AG08395 (cell line): Measurements from ENCODE around the gene SLC7A8.

Source experiments
- DNase-seq: peaks from one replicate; pipeline ENCODE4 v3.0.0; 2012; ENCODE audit warnings: mixed read lengths, low spot score

The SLC7A8 gene

DNA sequence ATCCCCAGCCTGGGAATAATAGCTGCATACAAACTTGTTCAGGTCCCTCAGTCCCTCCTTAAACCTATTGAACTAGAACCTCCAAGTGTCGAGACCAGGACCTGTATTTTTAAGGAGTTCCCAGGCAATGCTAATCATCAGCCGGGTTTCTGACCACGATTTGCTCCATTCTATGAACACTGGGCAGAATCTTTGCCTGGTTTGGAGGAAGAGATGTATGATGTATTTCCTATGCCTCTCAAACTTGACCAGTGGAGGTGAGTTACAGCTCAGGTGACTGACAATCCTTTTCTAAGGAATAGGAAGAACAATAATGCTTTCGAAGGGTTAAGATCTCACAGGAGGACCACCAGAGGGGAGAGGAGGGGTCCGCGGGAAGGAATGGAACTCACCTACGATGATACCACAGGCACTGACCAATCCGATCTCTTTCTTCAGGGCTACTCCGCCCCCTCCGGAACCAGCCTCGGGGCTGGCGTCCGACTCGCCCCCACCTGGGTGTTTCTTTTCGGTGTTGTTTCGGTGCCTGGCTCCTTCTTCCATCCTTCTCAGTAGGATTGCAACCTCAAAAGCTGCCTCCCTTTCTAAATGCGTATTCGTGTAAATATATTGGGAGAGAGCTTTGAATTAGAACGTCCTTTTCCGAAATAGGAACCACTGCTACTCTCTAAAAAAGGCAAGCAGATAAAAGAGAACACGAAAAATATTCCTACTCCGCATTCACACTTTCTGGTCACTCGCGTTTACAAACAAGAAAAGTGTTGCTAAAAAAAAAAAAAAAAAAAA lies 895 bp downstream of the SLC7A8 start:
- peak; percentile 32 for DNase-seq

DNA sequence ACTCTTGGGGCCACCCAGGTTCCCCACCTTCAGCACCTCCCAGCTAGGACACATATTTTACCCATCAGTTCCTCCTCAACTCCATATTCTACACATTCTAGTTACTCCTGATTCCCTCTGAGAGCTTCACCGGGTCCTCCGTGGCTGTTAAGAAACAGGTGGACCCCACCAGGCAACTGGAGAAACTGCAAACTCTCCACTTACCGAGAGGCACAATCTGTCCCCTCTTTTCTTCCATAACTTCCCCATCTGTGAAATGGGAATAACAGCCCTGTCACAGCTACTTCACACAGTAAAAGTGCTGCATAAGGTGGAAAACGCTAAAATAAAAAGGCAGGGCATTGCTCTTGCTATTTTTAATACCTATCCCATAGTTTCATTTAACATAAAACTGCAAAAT lies 1.5 kb downstream of the SLC7A8 start:
- DNase-seq, result no peak

DNA sequence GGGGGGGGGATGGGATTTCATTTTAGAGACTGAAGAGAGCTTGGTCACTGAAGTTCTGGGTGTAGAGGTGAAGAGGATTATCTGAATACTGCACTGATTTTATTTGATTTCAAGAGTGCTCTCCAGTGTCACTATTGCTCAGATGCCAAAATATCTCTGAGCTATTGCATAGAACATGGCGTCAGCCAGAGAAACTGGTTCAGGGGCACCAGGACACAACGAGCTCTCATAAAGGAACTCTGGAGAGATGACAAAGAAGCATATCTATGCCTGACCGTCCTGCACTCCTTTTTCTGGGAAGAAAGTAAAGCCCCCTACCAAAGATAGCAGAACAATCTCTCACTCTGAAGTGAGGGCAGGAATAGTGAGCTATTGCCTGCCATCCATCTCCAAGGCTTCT lies 2.0 kb downstream of the SLC7A8 start:
- no peak for DNase-seq

DNA sequence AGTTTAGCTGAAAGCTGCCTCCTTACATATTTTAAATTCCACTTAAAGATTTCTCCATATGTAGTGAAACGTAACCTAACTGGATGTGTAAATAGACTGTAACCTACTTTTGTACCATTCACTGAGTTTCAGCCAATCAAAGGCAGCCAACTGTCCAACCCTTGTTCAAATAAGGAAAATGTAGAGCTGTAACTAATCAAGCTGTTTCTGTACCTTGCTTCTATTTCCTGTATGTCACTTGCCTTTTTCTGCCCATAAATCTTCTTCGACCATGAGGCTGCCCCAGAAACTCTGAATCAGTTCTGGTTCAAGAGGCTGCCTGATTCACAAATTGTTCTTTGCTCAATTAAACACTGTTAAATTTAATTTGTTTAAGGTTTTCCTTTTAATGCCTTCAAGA lies 6.3 kb downstream of the SLC7A8 start:
- no peak for DNase-seq

DNA sequence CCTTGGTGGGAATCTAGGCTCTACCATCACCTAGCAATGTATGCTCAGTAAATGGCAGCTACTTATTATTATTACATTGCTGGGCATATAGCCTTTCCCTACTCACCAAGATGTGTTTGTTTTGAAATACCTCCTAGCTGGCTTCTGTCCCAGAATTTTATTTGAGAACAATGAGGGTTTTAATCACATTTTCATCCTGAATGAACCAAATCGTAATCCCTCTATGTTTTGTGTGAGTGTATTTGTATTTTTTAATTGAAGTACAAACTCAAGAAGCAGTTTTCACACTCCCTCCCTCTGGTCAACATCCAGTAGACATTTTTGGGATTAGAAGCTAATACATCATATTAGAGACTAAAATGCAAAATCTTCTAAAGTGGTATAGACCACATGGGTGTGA lies 7.6 kb downstream of the SLC7A8 start:
- DNase-seq, result no peak

DNA sequence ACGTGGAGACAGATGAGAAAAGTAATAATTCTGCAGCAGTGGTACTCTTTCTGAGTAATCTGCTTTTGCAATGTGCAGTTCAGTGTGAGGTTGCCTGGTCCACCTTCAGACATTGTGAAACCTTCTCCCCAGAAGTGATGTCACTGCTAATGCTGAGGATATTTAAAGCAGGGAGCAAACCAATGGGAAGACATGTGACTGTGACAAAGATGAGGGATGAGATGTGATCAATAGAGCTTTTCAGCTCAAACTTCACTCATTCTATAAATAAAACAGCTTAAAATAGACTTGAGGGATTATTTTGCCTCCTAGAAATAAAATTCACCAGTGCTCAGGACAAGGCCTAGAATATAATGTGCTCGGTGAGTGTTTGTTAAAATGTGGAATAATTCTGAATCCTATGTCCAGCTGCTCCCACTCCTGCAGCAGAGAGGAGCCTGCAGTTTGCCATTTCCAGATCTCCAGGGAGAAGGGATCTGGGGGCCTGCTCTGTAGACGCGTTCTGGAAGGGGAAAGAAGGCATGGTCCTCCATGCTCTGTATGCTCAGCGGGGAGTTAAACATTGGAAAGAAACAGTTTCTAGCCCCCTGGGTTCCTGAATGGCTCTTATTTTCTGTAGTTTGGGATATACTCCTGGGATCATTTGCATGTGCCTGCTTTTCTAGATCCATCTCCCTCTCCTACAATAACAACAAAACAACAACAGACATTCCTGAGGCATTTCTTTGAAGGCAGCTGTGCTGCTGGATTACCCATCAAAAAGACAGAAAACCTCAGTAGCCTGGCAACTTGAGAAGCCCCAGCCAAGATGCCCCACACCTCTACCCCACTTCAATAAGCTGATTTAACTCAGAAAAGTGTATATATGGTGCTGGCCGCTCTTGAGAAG lies 8.9 kb downstream of the SLC7A8 start:
- DNase-seq, result peak; percentile 69

DNA sequence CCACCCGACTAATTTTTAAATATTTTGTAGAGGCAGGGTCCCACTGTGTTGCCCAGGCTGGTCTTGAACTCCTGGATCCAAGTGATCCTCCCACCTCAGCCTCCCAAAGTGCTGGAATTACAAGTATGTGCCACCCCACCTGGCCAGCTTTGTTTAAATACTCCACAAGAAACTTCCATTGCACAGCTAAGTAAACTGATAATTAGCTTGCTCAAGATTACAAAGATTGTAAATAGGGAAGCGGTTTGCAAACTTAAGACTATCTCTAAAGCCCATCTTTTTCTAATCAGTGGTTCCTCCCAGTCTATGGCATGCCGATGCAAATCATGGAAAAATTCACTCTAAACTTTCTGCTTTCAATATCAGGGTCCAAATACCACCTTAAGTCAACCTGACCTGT lies 9.7 kb downstream of the SLC7A8 start:
- DNase-seq, result no peak

DNA sequence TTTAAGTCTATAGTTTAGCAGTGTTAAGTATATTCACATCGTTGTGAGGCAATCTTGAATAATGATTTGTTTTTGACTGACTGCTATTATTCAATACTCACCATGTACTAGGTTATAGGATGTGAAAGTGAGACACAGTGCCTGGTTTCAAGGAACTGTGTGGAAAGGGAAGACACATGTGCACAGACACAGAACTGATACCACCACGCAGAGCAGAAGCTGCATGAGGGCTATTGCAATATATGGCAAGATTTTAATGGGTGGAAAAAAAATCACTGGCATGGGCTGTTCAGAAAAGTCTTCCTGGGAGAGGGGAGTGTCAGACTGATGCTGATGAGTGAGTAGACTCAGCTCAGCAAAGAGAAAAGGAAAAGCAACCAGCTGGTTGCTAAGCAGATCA lies 10.4 kb downstream of the SLC7A8 start:
- no peak for DNase-seq

DNA sequence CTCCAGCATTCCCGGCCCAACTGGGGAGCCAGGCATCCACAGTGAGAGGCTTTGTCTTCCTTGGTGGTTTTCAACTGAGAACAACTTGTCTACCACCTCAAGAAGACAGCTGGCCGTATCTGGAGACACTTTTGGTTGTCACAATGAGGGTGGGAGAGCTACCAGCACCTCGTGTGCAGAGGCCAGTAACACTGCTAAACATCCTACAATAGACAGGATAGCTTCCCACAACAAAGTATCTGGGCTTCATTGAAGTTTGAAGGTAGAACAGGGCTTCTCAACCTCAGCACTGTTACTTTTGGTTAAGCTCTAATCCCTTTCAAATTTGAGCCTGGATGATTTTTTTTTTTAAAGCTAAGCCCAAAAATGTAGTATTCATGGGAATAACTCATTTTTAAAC lies 10.9 kb downstream of the SLC7A8 start:
- no peak for DNase-seq

DNA sequence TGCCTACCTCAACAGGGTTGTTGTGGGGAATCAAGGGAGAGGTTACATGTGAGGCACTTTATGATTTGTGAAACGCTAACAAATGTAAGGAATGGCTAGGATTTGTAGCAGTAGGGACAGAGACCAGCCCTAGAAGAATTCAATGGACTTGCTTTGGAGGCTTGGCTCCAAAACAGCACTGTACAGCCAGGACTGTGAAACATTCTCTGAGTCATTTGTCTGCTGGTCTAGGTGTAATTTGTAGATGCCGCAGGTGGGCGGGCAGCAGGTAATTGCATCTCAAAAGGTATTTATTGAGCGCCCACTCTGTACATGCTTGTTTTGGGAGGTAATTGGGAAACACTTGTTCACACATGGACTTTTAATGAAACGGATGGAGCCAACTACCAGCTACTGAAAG lies 11.4 kb downstream of the SLC7A8 start:
- no peak for DNase-seq

DNA sequence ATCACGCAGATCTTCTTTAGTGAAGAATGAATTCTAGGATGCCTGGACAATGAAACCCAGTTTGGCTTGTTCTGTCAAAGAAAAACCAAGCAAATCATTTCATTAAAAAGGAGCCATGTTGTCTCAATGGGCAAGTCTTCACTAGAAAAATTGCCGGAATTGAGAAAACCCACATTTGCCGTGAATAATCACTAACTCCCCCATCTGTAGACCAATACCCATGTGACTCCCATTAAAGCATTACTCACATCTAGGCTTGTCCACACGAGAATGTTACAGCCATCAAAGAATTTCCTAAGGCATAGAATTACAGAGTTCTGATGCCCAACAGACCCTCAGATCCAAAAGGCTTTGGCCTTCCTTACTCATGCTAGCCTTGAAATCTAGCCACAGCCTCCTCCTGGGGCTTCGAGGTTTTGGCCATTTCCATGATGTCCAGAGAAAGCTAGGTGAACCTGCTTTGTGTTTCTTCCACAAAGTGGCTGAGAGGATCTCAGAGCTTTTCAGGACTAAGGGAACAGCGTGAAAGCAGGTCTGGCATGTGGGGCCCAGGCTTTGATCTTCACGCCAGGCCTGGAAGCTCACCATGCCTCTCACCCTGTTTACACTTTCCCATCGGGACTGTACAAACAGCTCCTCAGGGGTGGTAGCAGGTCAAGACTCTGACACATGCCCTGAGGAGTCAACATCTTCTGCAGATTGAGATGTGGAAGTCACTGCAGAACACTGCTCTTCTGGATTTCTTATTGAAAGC lies 12.1 kb downstream of the SLC7A8 start:
- peak; percentile 85 for DNase-seq

DNA sequence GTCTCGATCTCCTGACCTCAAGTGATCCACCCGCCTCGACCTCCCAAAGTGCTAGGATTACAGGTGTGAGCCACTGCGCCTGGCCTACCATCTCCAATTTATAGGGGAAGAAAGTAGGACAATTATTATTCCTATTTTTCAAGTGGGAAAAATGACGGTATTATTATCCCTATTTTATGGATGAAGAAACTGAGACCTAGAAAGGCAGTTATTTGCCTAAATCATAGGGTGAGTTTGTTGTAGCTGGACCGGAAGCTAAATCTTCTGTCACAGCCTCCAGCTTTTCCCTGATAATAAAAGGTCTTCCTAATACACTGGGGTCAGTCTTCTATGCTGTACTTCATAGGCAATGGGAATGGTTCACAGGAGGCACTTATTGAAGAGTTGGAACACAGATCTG lies 13.8 kb downstream of the SLC7A8 start:
- DNase-seq, result no peak

DNA sequence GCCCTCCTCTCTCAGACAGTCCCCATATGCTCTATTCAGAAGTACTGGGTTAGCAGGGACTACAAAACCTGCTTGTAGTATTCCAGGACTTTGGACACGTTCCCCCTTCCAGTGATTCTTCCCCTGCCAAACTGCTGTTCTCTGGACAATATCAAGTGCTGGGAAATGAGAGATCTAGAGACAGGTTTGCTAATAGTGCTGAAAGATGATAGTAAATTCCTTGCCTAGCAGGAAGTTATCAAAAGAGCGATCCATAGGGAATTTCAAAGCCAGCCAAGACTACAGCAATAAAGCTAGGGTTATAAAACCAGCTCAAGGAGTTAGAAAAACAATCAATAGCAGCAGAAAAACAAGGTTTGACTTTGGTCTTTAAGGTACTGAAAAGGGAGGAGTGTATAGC lies 15.2 kb downstream of the SLC7A8 start:
- DNase-seq, result no peak

DNA sequence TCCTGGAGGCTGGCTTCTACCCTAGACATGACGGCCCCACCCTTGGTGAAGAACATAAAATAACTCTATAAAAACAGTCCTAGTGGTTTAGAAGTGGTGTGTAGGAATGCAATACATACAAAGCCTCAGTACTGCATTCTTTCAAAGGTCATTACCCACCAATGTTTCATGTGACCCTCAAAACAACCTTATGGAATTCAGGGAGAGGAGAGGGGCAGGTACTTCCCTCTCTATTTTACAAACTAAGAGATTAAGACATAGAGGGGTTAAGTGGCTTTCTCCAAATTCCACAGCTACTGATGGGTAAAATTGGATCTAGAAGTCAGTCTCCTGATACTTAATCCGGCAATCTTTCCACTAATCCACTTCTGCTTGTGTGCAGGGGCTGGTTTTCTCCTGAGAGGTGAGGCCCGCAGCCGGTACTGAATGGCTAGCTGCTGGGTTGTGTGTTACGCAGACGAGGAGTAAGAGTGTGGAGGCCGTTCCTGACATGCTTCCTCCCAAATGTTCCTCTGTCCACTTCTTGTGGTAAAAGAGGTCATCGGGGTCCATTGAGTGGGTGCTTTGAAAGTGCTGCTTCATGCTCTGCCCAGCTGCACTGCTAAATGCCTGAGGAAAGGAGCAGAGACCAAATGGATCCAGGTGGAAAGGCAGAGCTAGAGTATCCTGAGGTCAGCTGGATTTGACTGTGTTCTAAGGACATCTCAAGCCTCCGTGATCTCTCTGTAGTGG lies 16.2 kb downstream of the SLC7A8 start:
- no peak for DNase-seq

DNA sequence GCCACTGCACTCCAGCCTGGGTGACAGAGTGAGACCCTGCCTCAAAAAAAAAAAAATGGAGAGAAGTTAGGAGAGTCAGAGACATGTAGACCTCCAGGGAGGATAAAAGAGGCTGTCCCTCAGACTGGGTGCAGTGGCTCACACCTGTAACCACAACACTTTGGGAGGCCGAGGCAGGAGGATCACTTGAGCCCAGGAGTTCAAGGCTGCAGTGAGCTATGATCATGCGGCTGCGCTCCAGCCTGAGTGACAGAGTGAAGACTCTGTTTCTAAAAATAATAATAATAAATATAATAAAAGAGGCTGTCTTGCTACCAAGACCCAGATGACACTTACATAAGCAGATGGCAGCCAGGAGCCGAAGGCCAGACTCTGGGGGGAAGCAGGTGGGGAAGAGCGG lies 18.5 kb downstream of the SLC7A8 start:
- no peak for DNase-seq

DNA sequence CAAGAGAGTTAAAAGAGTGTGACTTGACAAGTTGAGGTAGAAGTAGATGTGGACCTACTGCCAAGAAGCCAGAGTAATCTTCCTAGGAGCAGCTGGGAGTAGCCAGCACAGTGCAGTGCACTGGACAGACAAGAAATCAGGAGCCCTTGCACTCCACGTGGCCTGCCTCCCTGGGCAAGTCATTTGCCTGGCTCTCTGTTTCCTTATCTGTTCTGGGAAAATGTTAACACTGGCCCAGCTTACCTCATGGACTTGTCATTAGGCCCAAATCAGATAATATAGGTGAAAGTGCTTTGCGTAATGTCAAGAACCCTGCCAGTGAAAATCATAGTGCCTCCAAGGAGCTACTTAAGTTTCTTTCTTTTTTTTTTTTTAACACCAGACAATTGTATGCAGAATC lies 19.2 kb downstream of the SLC7A8 start:
- no peak for DNase-seq

DNA sequence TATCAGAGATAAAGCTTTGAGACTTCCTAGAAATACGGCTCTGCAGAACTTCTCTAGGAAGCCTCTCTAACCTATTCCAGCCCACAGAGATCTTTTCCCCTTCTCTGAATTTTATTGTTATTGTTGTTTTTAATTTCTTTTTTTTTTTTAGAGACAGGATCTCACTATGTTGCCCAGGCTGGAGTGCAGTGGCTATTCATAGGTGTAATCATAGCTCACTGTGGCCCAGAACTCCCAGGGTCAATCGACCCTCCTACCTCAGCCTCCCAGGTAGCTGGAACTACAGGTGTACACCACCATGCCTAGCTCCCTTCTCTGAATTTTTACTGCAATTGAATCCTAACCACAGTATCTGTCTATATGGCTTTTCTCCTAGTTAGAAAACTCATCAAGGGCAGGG lies 19.6 kb downstream of the SLC7A8 start:
- DNase-seq, result no peak

DNA sequence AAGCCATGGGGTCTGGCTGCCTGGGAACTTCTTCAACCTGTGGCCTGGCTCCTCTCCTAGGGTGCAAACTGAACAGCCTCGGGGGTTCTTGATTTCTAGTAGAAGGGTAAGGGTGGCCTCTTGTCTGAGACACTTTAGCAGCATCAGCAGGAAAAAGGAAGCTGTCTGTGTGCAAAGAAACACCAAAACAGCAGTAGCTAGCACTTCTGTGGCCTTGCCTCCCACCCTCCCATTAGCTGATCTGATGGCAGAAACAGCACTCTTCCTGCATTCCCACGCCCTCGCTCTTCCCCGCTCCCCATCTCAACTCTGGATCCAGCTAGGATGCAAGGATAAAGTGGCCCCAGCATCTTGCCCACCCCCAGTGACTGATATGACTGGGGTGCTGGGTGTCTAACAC lies 20.7 kb downstream of the SLC7A8 start:
- DNase-seq, result no peak

DNA sequence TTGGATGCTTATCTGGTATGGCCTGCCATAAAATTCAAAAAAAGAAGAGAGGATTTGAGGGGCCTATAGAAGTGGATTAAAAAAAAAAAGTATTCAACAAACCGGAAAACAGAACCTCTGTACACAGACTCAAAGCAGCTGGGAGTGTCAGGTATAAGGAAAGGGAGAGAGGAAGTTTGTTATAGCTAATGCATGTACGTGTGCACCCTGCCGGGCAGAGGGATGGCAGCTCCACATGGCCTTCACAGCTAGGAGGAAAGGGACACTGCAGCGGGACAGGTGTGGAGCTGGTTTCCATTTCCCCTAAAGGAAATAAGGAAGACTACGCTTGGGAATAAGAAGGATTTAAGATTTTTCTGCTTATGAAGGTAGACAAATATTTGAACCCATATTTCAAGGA lies 21.5 kb downstream of the SLC7A8 start:
- DNase-seq, result no peak

DNA sequence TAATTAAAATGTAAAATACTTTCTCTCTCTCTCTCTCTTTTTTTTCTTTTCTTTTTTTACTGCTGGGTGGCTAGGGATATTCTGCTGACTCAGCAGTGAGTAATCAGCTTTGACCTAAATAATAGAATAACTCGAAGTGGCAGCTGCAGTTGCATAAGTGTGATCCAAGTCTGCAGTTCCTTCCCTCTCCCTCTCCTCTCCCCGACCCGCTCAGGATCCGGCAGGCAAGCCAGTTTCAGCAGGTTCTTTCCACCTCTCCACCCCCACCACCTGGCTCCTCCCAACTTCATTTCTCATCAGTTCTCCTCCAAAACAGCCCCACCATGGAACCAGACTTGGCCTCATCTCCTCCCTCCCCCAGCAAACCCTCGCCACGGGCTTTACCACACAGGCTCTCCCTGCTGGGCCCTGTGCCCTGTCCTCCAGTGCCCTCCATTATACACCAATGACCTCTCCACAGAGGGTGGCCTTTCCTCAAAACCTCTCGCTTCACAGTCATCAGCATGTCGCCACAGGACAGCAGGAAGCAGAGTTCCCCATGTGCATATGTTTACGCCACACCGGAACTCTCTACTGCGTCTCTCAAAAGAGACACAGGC lies 22.4 kb downstream of the SLC7A8 start:
- peak; percentile 79 for DNase-seq

DNA sequence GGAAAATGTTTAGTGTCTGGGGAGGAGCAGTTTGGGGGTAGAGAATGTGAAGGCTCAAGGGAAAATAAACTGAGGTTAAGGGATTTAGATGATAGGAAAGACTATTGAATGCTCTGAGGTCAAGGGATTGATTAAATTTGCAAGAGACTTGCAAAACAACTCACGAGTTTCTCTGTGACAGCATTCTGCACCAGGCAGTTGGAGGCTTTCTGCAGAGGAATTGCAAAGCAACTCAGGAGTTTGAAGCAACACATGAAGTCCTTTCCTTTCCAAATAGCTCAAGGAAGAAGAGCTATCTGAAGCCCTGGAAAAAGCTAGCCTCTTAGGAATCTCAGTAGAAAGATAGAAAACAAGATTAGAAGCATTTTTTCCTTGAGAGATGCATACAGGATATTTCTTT lies 23.9 kb downstream of the SLC7A8 start:
- no peak for DNase-seq

DNA sequence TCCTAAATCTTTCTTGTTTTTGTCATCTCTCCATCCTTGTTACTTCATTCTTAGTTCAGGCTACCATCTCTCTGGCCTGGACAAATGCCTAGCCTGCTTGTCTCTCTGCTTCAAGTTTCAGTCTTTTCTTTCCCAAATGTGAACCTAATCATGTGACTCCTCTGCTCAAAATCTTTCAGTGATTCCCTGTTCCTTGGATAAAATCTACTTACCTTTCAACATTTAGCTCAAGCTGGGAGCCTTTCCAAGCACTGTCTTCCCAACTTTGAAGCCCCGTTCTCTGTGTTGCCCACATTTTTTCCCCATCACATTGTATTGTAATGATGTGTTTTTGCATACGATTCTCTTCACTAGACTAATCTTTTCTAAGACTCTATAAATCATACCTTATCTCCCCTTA lies 24.7 kb downstream of the SLC7A8 start:
- DNase-seq, result no peak
